Renal cortex interstitium (tissue), 11 donors: ENCODE results near the gene RUVBL1. TPM values are rescaled to one million over a fixed set of nuclear protein-coding genes. Genes with fewer than 3 reads are reported as not detected.

Experiments
- DNase-seq, 11 donors: peaks; one replicate each; pipeline ENCODE4 v3.0.0-alpha.2; 2013; ENCODE audit warnings: low read depth in 9 of 11, low spot score in 4 of 11; ENCODE audit errors: extremely low read depth in 1 of 11
- polyA plus RNA-seq, 3 donors: library from polyadenylated mRNA; unstranded; fragments of 120-200 nt; gene quantifications; one replicate each; pipeline ENCODE4 v1.2.1, GENCODE V29; 2013; ENCODE audit not compliant: insufficient read length in 3 of 3

Gene RUVBL1
- polyA plus RNA-seq, 3 donors, result 64.9 to 72.3 (median 70.9) TPM

- DNase-seq, result no peak
Observed at GRCh38 chr3:128151758-128152274, 28.2 kb upstream of the RUVBL1 start.

- no peak for DNase-seq
Observed at GRCh38 chr3:128149650-128150049, 26.0 kb upstream of the RUVBL1 start.

- DNase-seq, result no peak
Observed at GRCh38 chr3:128146201-128146600, 22.6 kb upstream of the RUVBL1 start.

- no peak for DNase-seq
Observed at GRCh38 chr3:128145279-128145678, 21.7 kb upstream of the RUVBL1 start.

GRCh38 chr3:128144512-128145187, 21.0 kb upstream of the RUVBL1 start:
- no peak for DNase-seq

GRCh38 chr3:128143496-128143895, 19.9 kb upstream of the RUVBL1 start:
- DNase-seq, result no peak

GRCh38 chr3:128133273-128133883, 9.8 kb upstream of the RUVBL1 start:
- DNase-seq, result no peak

- DNase-seq, result no peak
Observed at GRCh38 chr3:128131897-128132646, 8.5 kb upstream of the RUVBL1 start.

GRCh38 chr3:128128251-128128650, 4.6 kb upstream of the RUVBL1 start:
- DNase-seq, result no peak

GRCh38 chr3:128127236-128127635, 3.6 kb upstream of the RUVBL1 start:
- no peak for DNase-seq

- peak in 1 of 11 donors; percentile 1 for DNase-seq
Observed at GRCh38 chr3:128123156-128123537, 465 bp downstream of the RUVBL1 start.

GRCh38 chr3:128122013-128122412, 1.6 kb downstream of the RUVBL1 start:
- DNase-seq, result no peak

GRCh38 chr3:128113817-128114794, 9.5 kb downstream of the RUVBL1 start:
- DNase-seq, result no peak

- DNase-seq, result no peak
Observed at GRCh38 chr3:128112357-128112968, 11.1 kb downstream of the RUVBL1 start.

GRCh38 chr3:128111147-128111546, 12.5 kb downstream of the RUVBL1 start:
- no peak for DNase-seq

- DNase-seq, result no peak
Observed at GRCh38 chr3:128107834-128108233, 15.8 kb downstream of the RUVBL1 start.

GRCh38 chr3:128103136-128103676, 20.4 kb downstream of the RUVBL1 start:
- no peak for DNase-seq

- DNase-seq, result no peak
Observed at GRCh38 chr3:128100638-128101037, 23.0 kb downstream of the RUVBL1 start.
